HepG2 (cell line): Measurements from ENCODE around the gene CDKN3. TPM values are rescaled to one million over a fixed set of nuclear protein-coding genes. Genes with fewer than 3 reads are reported as not detected.

ENCODE experiments used
- ARID2 ChIP-seq: sonication (generic); formaldehyde crosslinking; IDR thresholded peaks from 2 replicates; pipeline ENCODE4 v1.8.1; 2022; ENCODE audit warnings: mild to moderate bottlenecking, missing genetic modification reagents, borderline replicate concordance
- ATF6 ChIP-seq: sonication (generic); formaldehyde crosslinking; conservative IDR thresholded peaks from 2 replicates; pipeline ENCODE4 v1.4.0; 2020; ENCODE audit warnings: missing genetic modification reagents
- ERF ChIP-seq: IDR thresholded peaks from 2 replicates; pipeline ENCODE4 v1.6.1; 2018; ENCODE audit warnings: missing biosample characterization, missing genetic modification reagents
- GFI1 ChIP-seq: sonication (generic); formaldehyde crosslinking; IDR thresholded peaks from 2 replicates; pipeline ENCODE4 v1.5.0; 2020; ENCODE audit warnings: missing genetic modification reagents, mild to moderate bottlenecking, borderline replicate concordance
- GZF1 ChIP-seq: sonication (generic); formaldehyde crosslinking; IDR thresholded peaks from 2 replicates; pipeline ENCODE4 v1.5.1; 2020; ENCODE audit warnings: mild to moderate bottlenecking, missing genetic modification reagents
- HDAC1 ChIP-seq: sonication (generic); formaldehyde crosslinking; IDR thresholded peaks from 2 replicates; pipeline ENCODE4 v1.5.1; 2020; ENCODE audit warnings: mild to moderate bottlenecking, missing genetic modification reagents
- HDAC6 ChIP-seq: fragments of 200-600 bp; sonication (generic); IDR thresholded peaks from 2 replicates; pipeline ENCODE4 v1.7.0; 2017; ENCODE audit warnings: mild to moderate bottlenecking, antibody characterized with exemption, low read length, low read depth
- NFYB ChIP-seq: sonication (generic); formaldehyde crosslinking; IDR thresholded peaks from 2 replicates; pipeline ENCODE4 v1.4.0; 2020; ENCODE audit warnings: missing genetic modification reagents
- NR2F2 ChIP-seq: IDR thresholded peaks from 2 replicates; pipeline ENCODE4 v1.6.1; 2012; ENCODE audit warnings: low read depth, inconsistent platforms, borderline replicate concordance
- SALL2 ChIP-seq: sonication (generic); formaldehyde crosslinking; IDR thresholded peaks from 2 replicates; pipeline ENCODE4 v1.8.1; 2023; ENCODE audit warnings: mild to moderate bottlenecking, missing genetic modification reagents, inconsistent platforms
- TCF7 ChIP-seq: sonication (generic); IDR thresholded peaks from 2 replicates; pipeline ENCODE4 v1.6.1; 2016; ENCODE audit warnings: antibody characterized with exemption, low read depth
- TFAP4 ChIP-seq: sonication (generic); IDR thresholded peaks from 2 replicates; pipeline ENCODE4 v1.6.1; 2016; ENCODE audit warnings: low read depth, borderline replicate concordance
- TP53 ChIP-seq: sonication (generic); formaldehyde crosslinking; conservative IDR thresholded peaks from 2 replicates; pipeline ENCODE4 v1.4.0; 2020; ENCODE audit warnings: missing genetic modification reagents
- ZNF138 ChIP-seq: sonication (generic); formaldehyde crosslinking; IDR thresholded peaks from 2 replicates; pipeline ENCODE4 v1.5.0; 2020; ENCODE audit warnings: mild to moderate bottlenecking, low read depth, missing genetic modification reagents
- ZNF180 ChIP-seq: sonication (generic); formaldehyde crosslinking; IDR thresholded peaks from 2 replicates; pipeline ENCODE4 v1.4.0; 2020; ENCODE audit warnings: low read depth, missing genetic modification reagents, borderline replicate concordance
- ZNF558 ChIP-seq: sonication (generic); formaldehyde crosslinking; IDR thresholded peaks from 2 replicates; pipeline ENCODE4 v1.9.0; 2022; ENCODE audit warnings: mild to moderate bottlenecking, missing genetic modification reagents, borderline replicate concordance
- ZNF670 ChIP-seq: sonication (generic); formaldehyde crosslinking; IDR thresholded peaks from 2 replicates; pipeline ENCODE4 v1.8.0; 2022; ENCODE audit warnings: mild to moderate bottlenecking, missing genetic modification reagents, borderline replicate concordance
- ZXDC ChIP-seq: sonication (generic); formaldehyde crosslinking; IDR thresholded peaks from 2 replicates; pipeline ENCODE4 v1.5.0; 2020; ENCODE audit warnings: mild to moderate bottlenecking, missing genetic modification reagents
- polyA plus RNA-seq, 8 experiments: library from polyadenylated mRNA; depleted of rRNA in 3 of 8; stranded (reverse) in 7 of 8; unstranded in 1 of 8; fragments of >200 nt; fragmentation: Illumina TruSeq in 4 of 8; extraction: Trizol in 4 of 8; gene quantifications; 2 replicates each; pipeline versions ENCODE4 v1.2.1 to v1.2.3, GENCODE V29; 2011 to 2016; ENCODE audit warnings: low read depth in 4 of 8, missing spikeins in 1 of 8, mixed read lengths in 1 of 8; ENCODE audit not compliant: insufficient read depth in 1 of 8
- total RNA-seq, 5 experiments: library from RNA; depleted of rRNA; stranded (reverse); fragments of >200 nt; fragmentation: Illumina TruSeq; extraction: Trizol; gene quantifications; 2 replicates each; pipeline ENCODE4 v1.2.3, GENCODE V29; 2016; ENCODE audit warnings: low read depth in 1 of 5
- TF ChIP-seq, protein P1 (sequence below): sonication (generic); formaldehyde crosslinking; IDR thresholded peaks from 2 replicates; pipeline ENCODE4 v1.4.0; 2020; ENCODE audit warnings: mild to moderate bottlenecking, low read depth, missing genetic modification reagents
- TF ChIP-seq, protein P2 (sequence below): sonication (generic); formaldehyde crosslinking; IDR thresholded peaks from 2 replicates; pipeline ENCODE4 v1.5.1; 2020; ENCODE audit warnings: mild to moderate bottlenecking, missing genetic modification reagents, moderate library complexity

CDKN3 gene
- total and polyA plus RNA-seq, 2 of the 13 experiments (the other 11 are each of a cell fraction or from before 2014, with no cell fraction given), result 63.0 to 88.9 TPM

- TF ChIP-seq, protein P1, sequence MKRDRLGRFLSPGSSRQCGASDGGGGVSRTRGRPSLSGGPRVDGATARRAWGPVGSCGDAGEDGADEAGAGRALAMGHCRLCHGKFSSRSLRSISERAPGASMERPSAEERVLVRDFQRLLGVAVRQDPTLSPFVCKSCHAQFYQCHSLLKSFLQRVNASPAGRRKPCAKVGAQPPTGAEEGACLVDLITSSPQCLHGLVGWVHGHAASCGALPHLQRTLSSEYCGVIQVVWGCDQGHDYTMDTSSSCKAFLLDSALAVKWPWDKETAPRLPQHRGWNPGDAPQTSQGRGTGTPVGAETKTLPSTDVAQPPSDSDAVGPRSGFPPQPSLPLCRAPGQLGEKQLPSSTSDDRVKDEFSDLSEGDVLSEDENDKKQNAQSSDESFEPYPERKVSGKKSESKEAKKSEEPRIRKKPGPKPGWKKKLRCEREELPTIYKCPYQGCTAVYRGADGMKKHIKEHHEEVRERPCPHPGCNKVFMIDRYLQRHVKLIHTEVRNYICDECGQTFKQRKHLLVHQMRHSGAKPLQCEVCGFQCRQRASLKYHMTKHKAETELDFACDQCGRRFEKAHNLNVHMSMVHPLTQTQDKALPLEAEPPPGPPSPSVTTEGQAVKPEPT (CRISPR knock-in tag), result no peak
- TF ChIP-seq NR2F2 (no peak), ZNF670 (peak; percentile 47; the same call in 1 of the 2 replicates), GZF1 (0 out of 2 replicates have a peak, but pooled peaks have one; percentile 27), ZNF180 (CRISPR knock-in tag) (no peak), ARID2 (peak; percentile 49; the same call in 1 of the 2 replicates), SALL2 (CRISPR knock-in tag) (no peak), HDAC6 (no peak), ERF (CRISPR knock-in tag) (no peak), ATF6 (CRISPR knock-in tag) (0 out of 2 replicates have a peak, but pooled peaks have one; percentile 42), TP53 (CRISPR knock-in tag) (peak; percentile 64; the same call in 1 of the 2 replicates), NFYB (CRISPR knock-in tag) (peak; percentile 99), HDAC1 (CRISPR knock-in tag) (peak; percentile 91), ZNF558 (CRISPR knock-in tag) (no peak; the same call in 1 of the 2 replicates), ZXDC (no peak; the same call in 1 of the 2 replicates), TCF7 (no peak), ZNF138 (CRISPR knock-in tag) (no peak), GFI1 (CRISPR knock-in tag) (no peak), TFAP4 (no peak)
- TF ChIP-seq, protein P2, sequence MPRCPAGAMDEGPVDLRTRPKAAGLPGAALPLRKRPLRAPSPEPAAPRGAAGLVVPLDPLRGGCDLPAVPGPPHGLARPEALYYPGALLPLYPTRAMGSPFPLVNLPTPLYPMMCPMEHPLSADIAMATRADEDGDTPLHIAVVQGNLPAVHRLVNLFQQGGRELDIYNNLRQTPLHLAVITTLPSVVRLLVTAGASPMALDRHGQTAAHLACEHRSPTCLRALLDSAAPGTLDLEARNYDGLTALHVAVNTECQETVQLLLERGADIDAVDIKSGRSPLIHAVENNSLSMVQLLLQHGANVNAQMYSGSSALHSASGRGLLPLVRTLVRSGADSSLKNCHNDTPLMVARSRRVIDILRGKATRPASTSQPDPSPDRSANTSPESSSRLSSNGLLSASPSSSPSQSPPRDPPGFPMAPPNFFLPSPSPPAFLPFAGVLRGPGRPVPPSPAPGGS (CRISPR knock-in tag), result peak; percentile 48; the same call in 1 of the 2 replicates
Measured at GRCh38 chr14:54396493-54397335, at the start of gene CDKN3 (continued).
